Activated CD8-positive, alpha-beta memory T cell treated with anti-CD3 and anti-CD28 coated beads, Interleukin-2, amount 10 ng/mL, durations not matched to agents 7 days and 5 days (primary cell): Measurements from ENCODE around the gene KAT2A. TPM values are rescaled to one million over a fixed set of nuclear protein-coding genes. Genes with fewer than 3 reads are reported as not detected.
A peak's percentile ranks its signal among the peaks of the same experiment; 100 is the strongest.
"Not testable (repeated sequence)": the region's sequence is repeated elsewhere in the genome, so short reads cannot be mapped to it uniquely, and the experiment has no call there.

Source experiments
- ATAC-seq: fragments of 150-1000 bp; cut with Tn5 transposase; one replicate; pipeline ENCODE4 v1.10.0; 2021; ENCODE audit warnings: moderate library complexity
- CTCF ChIA-PET: fragments of 350-600 bp; sonication (Branson Sonifier 250); formaldehyde crosslinking; loops from one replicate; lab custom pipeline; 2021; ENCODE audit warnings: antibody characterized with exemption; lab: Charles Lee
- DNase-seq: peaks from one replicate; pipeline ENCODE4 v3.0.0-alpha.2; 2020
- H3K27ac Mint-ChIP-seq: one replicate; pipeline ENCODE4 v1.8.0; 2021; ENCODE audit warnings: mild to moderate bottlenecking, mixed read lengths
- H3K27me3 Mint-ChIP-seq: one replicate; pipeline ENCODE4 v1.8.0; 2021; ENCODE audit warnings: mixed read lengths
- H3K36me3 Mint-ChIP-seq: one replicate; pipeline ENCODE4 v1.8.0; 2021; ENCODE audit warnings: mild to moderate bottlenecking, mixed read lengths
- H3K4me1 Mint-ChIP-seq: one replicate; pipeline ENCODE4 v1.8.0; 2021; ENCODE audit warnings: mixed read lengths
- H3K4me3 Mint-ChIP-seq: one replicate; pipeline ENCODE4 v1.8.0; 2021; ENCODE audit warnings: mild to moderate bottlenecking, moderate library complexity, mixed read lengths
- H3K9me3 Mint-ChIP-seq: one replicate; pipeline ENCODE4 v1.8.0; 2022; ENCODE audit warnings: low read depth, mixed read lengths
- total RNA-seq, 2 experiments: library from RNA; stranded (reverse); gene quantifications; one replicate each; pipeline ENCODE4 v1.2.3, GENCODE V29; 2021

KAT2A gene
- total RNA-seq, 2 experiments from 2014 or later, result 49.0 to 58.2 TPM

DNA sequence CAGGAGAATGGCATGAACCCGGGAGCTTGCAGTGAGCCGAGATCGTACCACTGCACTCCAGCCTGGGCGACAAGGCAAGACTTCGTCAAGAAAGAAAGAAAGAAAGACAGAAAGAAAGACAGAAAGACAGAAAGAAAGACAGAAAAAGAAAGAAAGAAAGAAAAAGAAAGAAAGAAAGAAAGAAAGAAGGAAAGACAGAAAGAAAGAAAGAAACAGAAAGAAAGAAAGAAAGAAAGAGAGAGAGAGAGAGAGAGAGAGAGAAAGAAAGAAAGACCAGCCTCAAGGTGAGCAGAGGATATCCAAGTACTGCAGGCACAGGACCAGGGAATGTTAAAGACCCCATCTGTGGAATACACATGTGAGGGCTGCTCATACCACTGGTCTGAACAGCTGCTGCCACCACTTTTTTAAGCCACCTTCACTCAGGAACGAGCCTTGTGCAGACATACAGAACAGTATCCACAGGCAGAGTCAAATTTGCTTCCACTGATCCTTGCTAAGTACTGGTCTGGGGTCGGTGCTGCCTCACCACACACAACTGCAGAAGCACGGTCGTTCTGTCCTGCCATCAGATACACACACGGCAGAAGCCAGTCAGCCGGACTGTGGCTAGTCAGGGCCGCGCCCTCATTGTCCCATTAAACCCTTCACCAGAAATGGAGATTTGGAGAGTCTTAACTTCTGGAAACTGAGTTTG, 25.9 kb upstream of the KAT2A start:
- H3K4me3 Mint-ChIP-seq, result no peak overlapping the region

DNA sequence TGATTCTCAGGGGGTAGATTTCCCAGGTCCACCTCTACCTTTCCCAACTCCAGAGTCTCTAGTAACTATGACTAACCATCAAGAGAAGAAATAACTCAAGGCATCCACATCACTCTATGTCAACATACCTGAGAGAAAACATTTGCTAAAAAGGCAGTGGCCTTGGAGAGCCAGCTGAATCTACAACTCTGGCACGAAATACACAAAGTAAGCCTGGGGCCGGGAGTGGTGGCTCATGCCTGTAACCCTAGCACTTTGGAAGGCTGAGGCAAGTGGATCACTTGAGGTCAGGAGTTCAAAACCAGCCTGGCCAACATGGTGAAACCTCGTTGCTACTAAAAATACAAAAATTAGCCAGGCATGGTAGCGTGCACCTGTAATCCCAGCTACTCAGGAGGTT, 22.0 kb upstream of the KAT2A start:
- CTCF ChIA-PET, result interaction anchor here (1.5 kb wide), 1 partner anchor 75 kb away, joined by 3 read pairs; no protein-coding TSS in a partner anchor
- Mint-ChIP-seq H3K36me3 (peaks cover 23% of the 10 kb centered on the region), H3K4me1 (peaks cover 18% of the 10 kb centered on the region)
- H3K27me3 Mint-ChIP-seq, DNase-seq, H3K4me3 Mint-ChIP-seq, ATAC-seq, H3K27ac Mint-ChIP-seq, H3K9me3 Mint-ChIP-seq: not testable (repeated sequence)

More for the DNA sequence above, 25.9 kb upstream of the KAT2A start:
- Mint-ChIP-seq H3K27ac (peak overlapping the region; percentile 8), H3K27me3 (no peaks in the 10 kb centered on the region), H3K9me3 (no peaks in the 10 kb centered on the region), H3K4me1 (peaks cover 29% of the 10 kb centered on the region), H3K36me3 (peaks cover 21% of the 10 kb centered on the region)
- no peak for DNase-seq
- CTCF ChIA-PET, result interaction anchor here (0.6 kb wide), 1 partner anchor 276 kb away, joined by 3 read pairs; no protein-coding TSS in a partner anchor
- ATAC-seq, result no peak

DNA sequence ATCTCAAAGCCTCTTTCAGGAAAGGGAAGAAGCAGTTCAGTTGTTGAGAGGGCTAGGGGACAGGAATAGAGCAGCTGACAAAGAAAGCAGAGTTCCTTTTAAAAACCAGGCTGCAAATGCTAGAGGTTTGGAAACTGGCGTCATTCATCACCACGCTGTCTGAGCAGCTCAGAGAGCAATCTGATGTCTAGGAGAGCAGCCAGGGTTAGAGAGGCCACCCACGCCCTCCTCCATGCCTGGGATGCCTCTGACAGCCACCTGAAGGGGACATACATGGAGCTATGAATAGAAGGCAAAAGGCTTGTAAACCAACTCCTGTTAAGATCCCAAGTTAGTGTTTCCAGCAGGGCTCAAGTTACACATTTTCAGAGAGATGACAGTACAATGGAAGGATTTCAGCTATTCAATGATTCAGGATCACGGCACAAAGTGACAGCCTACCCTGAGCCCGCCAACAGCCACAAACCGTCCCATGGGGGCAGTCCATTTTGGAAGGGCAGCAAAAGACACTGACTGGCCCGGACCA, 21.3 kb upstream of the KAT2A start:
- H3K4me3 Mint-ChIP-seq, result no peak overlapping the region
- peaks cover 22% of the 10 kb centered on the region for H3K36me3 Mint-ChIP-seq
- peaks cover 16% of the 10 kb centered on the region for H3K4me1 Mint-ChIP-seq
- H3K9me3 Mint-ChIP-seq, result no peaks in the 10 kb centered on the region
- H3K27ac Mint-ChIP-seq, result no peak overlapping the region
- H3K27me3 Mint-ChIP-seq, result no peaks in the 10 kb centered on the region
- CTCF ChIA-PET, result no interaction called here
- DNase-seq (no peak), ATAC-seq (no peak)

DNA sequence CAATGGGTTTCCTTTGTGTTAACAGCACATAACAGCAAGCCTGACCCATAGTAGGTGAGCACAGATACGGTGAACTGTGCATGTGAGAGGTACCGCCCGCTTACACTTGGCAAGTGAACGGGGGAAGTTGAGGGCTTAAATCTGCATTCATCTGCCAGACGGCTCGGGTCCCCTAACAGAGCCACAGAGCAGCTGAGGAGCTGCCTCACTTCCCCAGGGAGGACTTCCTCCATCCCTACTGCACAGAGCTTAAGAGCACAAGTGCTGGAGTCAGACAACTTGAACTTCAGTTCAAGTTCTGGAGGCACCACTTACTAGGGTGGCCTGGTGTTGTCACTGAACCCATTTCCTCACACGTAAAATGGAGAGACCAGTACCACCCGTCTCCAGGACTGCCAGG, 20.2 kb upstream of the KAT2A start:
- Mint-ChIP-seq H3K4me1 (peaks cover 19% of the 10 kb centered on the region), H3K9me3 (no peaks in the 10 kb centered on the region), H3K36me3 (peaks cover 19% of the 10 kb centered on the region), H3K4me3 (no peak overlapping the region), H3K27me3 (no peaks in the 10 kb centered on the region), H3K27ac (no peak overlapping the region)
- CTCF ChIA-PET, result interaction anchor here (1.5 kb wide), 1 partner anchor 116 kb away, joined by 3 read pairs; no protein-coding TSS in a partner anchor
- no peak for ATAC-seq
- no peak for DNase-seq

GRCh38 chr17:42140690-42141089, 19.5 kb upstream of the KAT2A start:
- not testable (repeated sequence) for H3K27ac Mint-ChIP-seq

DNA sequence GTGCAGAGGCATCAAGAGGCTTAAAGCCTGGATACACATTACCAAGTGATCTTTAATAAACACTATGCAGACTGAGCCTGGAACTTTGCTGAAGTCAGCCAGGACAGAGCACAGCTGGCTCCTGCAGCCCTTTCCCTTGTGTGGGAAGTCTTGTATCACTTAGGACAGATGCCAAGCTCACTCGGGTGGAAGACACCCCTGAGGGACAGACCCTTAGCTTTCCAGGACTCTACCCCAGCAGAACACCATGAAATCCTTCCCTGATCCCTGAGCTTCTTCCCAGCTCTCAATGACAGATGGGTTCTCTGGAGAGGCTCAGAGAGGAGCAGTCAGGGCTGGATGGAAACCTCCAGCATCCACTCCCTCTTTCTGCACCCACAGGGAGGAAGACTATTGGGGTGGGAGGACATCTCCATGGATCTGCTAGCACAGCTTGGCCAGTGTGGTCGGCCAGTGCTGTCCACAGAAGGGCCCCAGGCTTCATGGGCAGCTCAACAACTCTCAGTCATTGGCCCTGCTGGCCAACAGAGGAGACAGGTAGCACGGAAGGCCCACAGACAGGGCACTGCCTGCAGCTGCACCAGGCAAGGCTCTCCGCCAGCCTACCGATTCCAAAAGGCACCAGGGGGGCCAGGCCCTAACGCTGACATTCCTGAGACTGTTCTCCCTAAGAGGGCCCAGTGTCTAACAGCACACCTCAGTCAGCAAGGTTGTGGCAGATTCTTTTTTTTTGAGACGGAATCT, 17.8 kb upstream of the KAT2A start:
- Mint-ChIP-seq H3K36me3 (peaks cover 23% of the 10 kb centered on the region), H3K4me3 (no peak overlapping the region), H3K27ac (no peak overlapping the region), H3K9me3 (no peaks in the 10 kb centered on the region), H3K4me1 (peaks cover 36% of the 10 kb centered on the region), H3K27me3 (no peaks in the 10 kb centered on the region)
- CTCF ChIA-PET, result interaction anchor here (0.8 to 2.3 kb wide), 4 partner anchors 14 to 174 kb away, joined by 3 to 11 read pairs (median 6); partner anchors contain the start of gene NKIRAS2
- ATAC-seq (no peak), DNase-seq (no peak)

More at GRCh38 chr17:42140690-42141089, 19.5 kb upstream of the KAT2A start:
- H3K4me3 Mint-ChIP-seq, DNase-seq, ATAC-seq, H3K27me3 Mint-ChIP-seq, H3K9me3 Mint-ChIP-seq: not testable (repeated sequence)
- CTCF ChIA-PET, result interaction anchor here (1.5 to 2.2 kb wide), 2 partner anchors 12 to 115 kb away, joined by 3 to 7 read pairs; no protein-coding TSS in a partner anchor
- Mint-ChIP-seq H3K4me1 (peaks cover 25% of the 10 kb centered on the region), H3K36me3 (peaks cover 22% of the 10 kb centered on the region)

DNA sequence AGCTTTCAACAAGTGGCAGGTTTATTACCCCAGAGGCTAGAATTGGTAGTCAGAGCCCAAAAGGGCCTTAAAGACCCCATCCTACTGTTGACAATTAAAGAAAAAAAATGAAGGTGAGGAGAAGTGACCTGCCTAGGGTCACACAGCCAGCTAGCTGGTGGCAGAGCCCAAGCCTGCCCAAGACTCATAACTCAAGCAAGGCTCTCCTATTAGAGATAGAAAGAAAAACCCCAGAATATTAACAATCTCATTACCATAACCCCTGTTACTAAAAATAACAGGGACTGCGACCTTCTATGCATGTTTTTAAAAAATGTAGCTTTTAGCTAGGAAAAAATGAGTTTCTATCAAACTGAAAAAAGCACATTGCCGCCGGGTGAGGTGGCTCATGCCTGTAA, 15.5 kb upstream of the KAT2A start:
- DNase-seq (no peak), ATAC-seq (no peak)
- H3K27me3 Mint-ChIP-seq, result no peaks in the 10 kb centered on the region
- H3K27ac Mint-ChIP-seq, result no peak overlapping the region
- no peaks in the 10 kb centered on the region for H3K9me3 Mint-ChIP-seq
- H3K36me3 Mint-ChIP-seq, result peaks cover 14% of the 10 kb centered on the region
- H3K4me3 Mint-ChIP-seq, result no peak overlapping the region
- H3K4me1 Mint-ChIP-seq, result peaks cover 47% of the 10 kb centered on the region
- CTCF ChIA-PET, result interaction anchor here (0.6 to 4.8 kb wide), 6 partner anchors 18 to 292 kb away, joined by 3 to 16 read pairs (median 4); partner anchors contain the start of gene KCNH4

GRCh38 chr17:42135664-42136653, 14.8 kb upstream of the KAT2A start:
- H3K9me3 Mint-ChIP-seq, result no peaks in the 10 kb centered on the region
- CTCF ChIA-PET, result interaction anchor here (0.5 to 4.8 kb wide), 7 partner anchors 17 to 190 kb away, joined by 3 to 16 read pairs (median 3); partner anchors contain the start of gene KCNH4
- H3K27ac Mint-ChIP-seq, result peak overlapping the region; percentile 65
- no peak for DNase-seq
- peaks cover 51% of the 10 kb centered on the region for H3K4me1 Mint-ChIP-seq
- no peak for ATAC-seq
- no peaks in the 10 kb centered on the region for H3K27me3 Mint-ChIP-seq
- H3K4me3 Mint-ChIP-seq, result no peak overlapping the region
- peaks cover 11% of the 10 kb centered on the region for H3K36me3 Mint-ChIP-seq

DNA sequence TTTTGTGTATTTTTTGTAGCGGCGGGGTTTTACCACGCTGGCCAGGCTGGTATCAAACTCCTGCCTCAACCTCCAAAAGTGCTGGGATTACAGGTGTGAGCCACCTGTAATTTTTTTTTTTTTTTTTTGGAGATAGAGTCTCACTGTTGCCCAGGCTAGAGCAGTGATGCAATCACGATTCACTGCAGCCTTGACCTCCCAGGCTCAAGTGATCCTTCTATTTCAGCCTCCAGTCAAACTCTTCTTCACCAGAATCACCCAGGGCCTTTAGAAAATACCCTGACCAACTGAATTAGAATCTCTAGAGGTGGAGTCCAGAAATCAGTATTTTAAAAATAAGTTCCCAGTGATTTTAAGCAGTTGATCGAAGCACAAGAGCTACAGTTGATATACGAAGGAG, 14.0 kb upstream of the KAT2A start:
- peaks cover 16% of the 10 kb centered on the region for H3K36me3 Mint-ChIP-seq
- DNase-seq, result no peak
- CTCF ChIA-PET, result interaction anchor here (1.1 to 4.8 kb wide), 2 partner anchors 44 to 46 kb away, joined by 3 to 16 read pairs; partner anchors contain the start of gene KCNH4
- H3K4me1 Mint-ChIP-seq, result peaks cover 54% of the 10 kb centered on the region
- H3K27me3 Mint-ChIP-seq, result no peaks in the 10 kb centered on the region
- H3K9me3 Mint-ChIP-seq, result no peaks in the 10 kb centered on the region
- H3K4me3 Mint-ChIP-seq, result no peak overlapping the region
- no peak for ATAC-seq
- no peak overlapping the region for H3K27ac Mint-ChIP-seq

- peaks cover 51% of the 10 kb centered on the region for H3K4me1 Mint-ChIP-seq
- H3K36me3 Mint-ChIP-seq, result peaks cover 19% of the 10 kb centered on the region
- ATAC-seq, result peak; percentile 53
- CTCF ChIA-PET, result interaction anchor here (0.7 to 4.8 kb wide), 4 partner anchors 13 to 48 kb away, joined by 3 to 16 read pairs (median 4); partner anchors contain the start of gene KCNH4
- no peaks in the 10 kb centered on the region for H3K9me3 Mint-ChIP-seq
- no peak overlapping the region for H3K4me3 Mint-ChIP-seq
- DNase-seq, result no peak
- H3K27ac Mint-ChIP-seq, result peak overlapping the region; percentile 72
- H3K27me3 Mint-ChIP-seq, result no peaks in the 10 kb centered on the region
These were observed 12.4 kb upstream of the KAT2A start for GRCh38 chr17:42133461-42134041.

DNA sequence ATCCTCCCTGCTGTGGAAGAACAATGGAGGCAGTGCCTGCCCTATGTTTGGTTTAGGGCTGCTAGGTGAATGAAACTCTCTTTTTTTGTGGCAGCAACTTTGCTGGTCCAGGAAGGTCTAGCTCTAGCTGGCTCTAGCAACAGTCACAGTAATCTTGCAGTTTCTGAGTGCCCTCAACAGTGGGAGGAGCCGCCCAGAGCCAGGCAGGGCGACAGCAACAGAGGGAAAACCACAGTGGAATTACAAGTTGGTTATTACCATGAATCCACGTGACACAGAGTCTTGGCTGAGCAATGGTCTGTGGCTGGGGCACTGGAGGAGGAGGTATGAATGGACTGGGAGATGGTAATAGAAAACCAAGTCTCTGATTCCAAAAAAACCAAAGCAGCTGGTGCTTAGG, 11.8 kb upstream of the KAT2A start:
- Mint-ChIP-seq H3K4me1 (peaks cover 52% of the 10 kb centered on the region), H3K4me3 (no peak overlapping the region), H3K9me3 (no peaks in the 10 kb centered on the region), H3K27me3 (no peaks in the 10 kb centered on the region), H3K36me3 (peaks cover 24% of the 10 kb centered on the region), H3K27ac (peak overlapping the region; percentile 72)
- ATAC-seq (peak; percentile 61), DNase-seq (no peak)
- CTCF ChIA-PET, result interaction anchor here (0.7 to 4.8 kb wide), 2 partner anchors 13 to 48 kb away, joined by 4 to 16 read pairs; partner anchors contain the start of gene KCNH4

- peak overlapping the region; percentile 11 for H3K27ac Mint-ChIP-seq
- no peak overlapping the region for H3K4me3 Mint-ChIP-seq
- H3K4me1 Mint-ChIP-seq, result peaks cover 52% of the 10 kb centered on the region
- CTCF ChIA-PET, result interaction anchor here (0.7 to 4.8 kb wide), 3 partner anchors 47 to 274 kb away, joined by 3 to 16 read pairs (median 3); partner anchors contain the start of gene KCNH4
- H3K36me3 Mint-ChIP-seq, result peaks cover 26% of the 10 kb centered on the region
- ATAC-seq (no peak), DNase-seq (no peak)
- H3K9me3 Mint-ChIP-seq, result no peaks in the 10 kb centered on the region
- no peaks in the 10 kb centered on the region for H3K27me3 Mint-ChIP-seq
These were observed 10.8 kb upstream of the KAT2A start for GRCh38 chr17:42131981-42132432.
